HepG2 (cell line): ENCODE measurements around the gene FYTTD1. TPM values are rescaled to one million over a fixed set of nuclear protein-coding genes. Genes with fewer than 3 reads are reported as not detected.
"Not testable (repeated sequence)": the region's sequence is repeated elsewhere in the genome, so short reads cannot be mapped to it uniquely, and the experiment has no call there.

Experiments
- ATAC-seq: fragments of 200-7000 bp; cut with Tn5 transposase; 3 replicates; pipeline ENCODE4 v1.9.1; 2020; ENCODE audit warnings: mild to moderate bottlenecking, moderate library complexity
- BruUV-seq: library from RNA; stranded (reverse); fragments of 400-500 nt; replicated peaks from 2 replicates; lab custom pipeline; 2021; lab: Mats Ljungman, UMichigan
- CTCF ChIA-PET: fragments of 300-600 bp; formaldehyde crosslinking; extraction: SDS; loops from one replicate; lab custom pipeline; 2021; ENCODE audit warnings: low total read pairs, inconsistent platforms, low intra/inter-chr PET ratio; lab: Yijun Ruan, JAX
- POLR2A ChIA-PET: fragments of 350-600 bp; sonication (Branson Sonifier 250); formaldehyde crosslinking; loops from one replicate; lab custom pipeline; 2020; ENCODE audit warnings: antibody characterized with exemption, inconsistent platforms; lab: Yijun Ruan, JAX
- DNase-seq: peaks from one replicate; pipeline ENCODE4 v3.0.0-alpha.2; 2015; ENCODE audit warnings: low spot score
- FAIRE-seq: peaks from 3 replicates; lab custom pipeline; 2011; peaks lifted over from hg19 to GRCh38; lab: Jason Lieb, UNC
- H2AFZ ChIP-seq: one replicate; pipeline ENCODE4 v1.6.1; 2011; ENCODE audit warnings: low read length, inconsistent platforms
- H3K27ac ChIP-seq: fragments of 300-600 bp; 3 replicates; pipeline ENCODE4 v1.8.0; 2011; ENCODE audit warnings: mixed run types, mild to moderate bottlenecking, mixed read lengths, low read length, inconsistent platforms; ENCODE audit not compliant: insufficient read depth; ENCODE audit errors: extremely low read length
- H3K27me3 ChIP-seq, 2 experiments: fragments of 200-600 bp in 1 of 2; 2 replicates in 1 of 2; 3 replicates in 1 of 2; pipeline versions ENCODE4 v1.6.0 to v1.8.0; 2011; ENCODE audit warnings: low read length in 2 of 2, mild to moderate bottlenecking in 2 of 2, moderate library complexity in 2 of 2, inconsistent platforms in 1 of 2; ENCODE audit not compliant: insufficient read depth in 2 of 2, control insufficient read depth in 1 of 2
- H3K36me3 ChIP-seq, 2 experiments: fragments of 200-600 bp in 1 of 2; replicated peaks in 1 of 2; 2 replicates in 1 of 2; 3 replicates in 1 of 2; pipeline versions ENCODE4 v1.5.1 to v1.8.0; 2011; ENCODE audit warnings: low read length in 2 of 2, inconsistent platforms in 1 of 2; ENCODE audit not compliant: insufficient read depth in 2 of 2, control insufficient read depth in 1 of 2
- H3K4me1 ChIP-seq: 2 replicates; pipeline ENCODE4 v1.5.1; 2012; ENCODE audit warnings: low read length, inconsistent platforms; ENCODE audit not compliant: insufficient read depth
- H3K4me2 ChIP-seq: 2 replicates; pipeline ENCODE4 v1.6.0; 2011; ENCODE audit warnings: low read depth, low read length, inconsistent platforms
- H3K4me3 ChIP-seq, 3 experiments: fragments of 200-600 bp in 1 of 3; sonication (generic), shearing (Covaris generic) in 1 of 3; replicated peaks in 1 of 3; 2 replicates each; pipeline ENCODE4 v1.5.1; 2011 to 2016; ENCODE audit warnings: low read length in 3 of 3, inconsistent platforms in 2 of 3, low read depth in 2 of 3, mild to moderate bottlenecking in 2 of 3, control low read depth in 1 of 3, mixed read lengths in 1 of 3; ENCODE audit not compliant: insufficient read depth in 1 of 3
- H3K79me2 ChIP-seq: one replicate; pipeline ENCODE4 v1.6.1; 2011; ENCODE audit warnings: low read length, inconsistent platforms; ENCODE audit not compliant: insufficient read depth
- H3K9ac ChIP-seq: 2 replicates; pipeline ENCODE4 v1.6.0; 2011; ENCODE audit warnings: mild to moderate bottlenecking, low read depth, low read length, inconsistent platforms; ENCODE audit not compliant: insufficient read depth
- H3K9me3 ChIP-seq: 2 replicates; pipeline ENCODE4 v1.5.1; 2012; ENCODE audit warnings: mild to moderate bottlenecking, low read length
- H4K20me1 ChIP-seq: 2 replicates; pipeline ENCODE4 v1.6.0; 2011; ENCODE audit warnings: inconsistent platforms, mild to moderate bottlenecking, low read length, moderate library complexity; ENCODE audit not compliant: insufficient read depth
- ADNP ChIP-seq: sonication (generic); formaldehyde crosslinking; IDR thresholded peaks from 2 replicates; pipeline ENCODE4 v1.4.0; 2020; ENCODE audit warnings: missing genetic modification reagents
- CENPX ChIP-seq: sonication (generic); formaldehyde crosslinking; IDR thresholded peaks from 2 replicates; pipeline ENCODE4 v1.9.0; 2021; ENCODE audit warnings: mild to moderate bottlenecking, missing genetic modification reagents, moderate library complexity
- JDP2 ChIP-seq: sonication (generic); formaldehyde crosslinking; IDR thresholded peaks from 2 replicates; pipeline ENCODE4 v1.8.1; 2022; ENCODE audit warnings: missing genetic modification reagents, borderline replicate concordance
- RELA ChIP-seq: sonication (generic); formaldehyde crosslinking; IDR thresholded peaks from 2 replicates; pipeline ENCODE4 v1.4.0; 2020; ENCODE audit warnings: missing genetic modification reagents
- ZBTB39 ChIP-seq: sonication (generic); formaldehyde crosslinking; IDR thresholded peaks from 2 replicates; pipeline ENCODE4 v1.5.0; 2020; ENCODE audit warnings: missing genetic modification reagents
- WGBS: methylation state at CpG from one replicate; pipeline ENCODE4 v1.1.6; 2017; ENCODE audit warnings: low lambda C conversion rate; 5-methylcytosine and 5-hydroxymethylcytosine counted together
- in situ Hi-C: cut with HindIII; loops from 2 replicates; pipeline ENCODE4 v1.10.0; 2017; ENCODE audit warnings: low pct_unique_long_range_greater_than_20kb; ENCODE audit not compliant: extremely low pct_ligation_motif_present
- intact Hi-C: fragments of 100-400 bp; cut with micrococcal nuclease; formaldehyde crosslinking; loops from one replicate; pipeline ENCODE4 v1.10.0; 2022; ENCODE audit not compliant: unreplicated experiment
- polyA plus RNA-seq, 8 experiments: library from polyadenylated mRNA; depleted of rRNA in 3 of 8; stranded (reverse) in 7 of 8; unstranded in 1 of 8; fragments of >200 nt; fragmentation: Illumina TruSeq in 4 of 8; extraction: Trizol in 4 of 8; gene quantifications; 2 replicates each; pipeline versions ENCODE4 v1.2.1 to v1.2.3, GENCODE V29; 2011 to 2016; ENCODE audit warnings: low read depth in 4 of 8, missing spikeins in 1 of 8, mixed read lengths in 1 of 8; ENCODE audit not compliant: insufficient read depth in 1 of 8
- total RNA-seq, 5 experiments: library from RNA; depleted of rRNA; stranded (reverse); fragments of >200 nt; fragmentation: Illumina TruSeq; extraction: Trizol; gene quantifications; 2 replicates each; pipeline ENCODE4 v1.2.3, GENCODE V29; 2016; ENCODE audit warnings: low read depth in 1 of 5

Gene FYTTD1
- total and polyA plus RNA-seq, 2 of the 13 experiments (the other 11 are each of a cell fraction or from before 2014, with no cell fraction given): 6.5 to 28.8 TPM

GRCh38 chr3:197722734-197723133 lies 26.9 kb upstream of the FYTTD1 start:
- Histone ChIP-seq H3K9ac (no peak overlapping the region), H3K4me1 (peaks cover 11% of the 10 kb centered on the region; the same call in 1 of the 2 replicates), H4K20me1 (no peaks in the 10 kb centered on the region), H3K27ac (no peak overlapping the region), H3K4me3 (no peak overlapping the region), H3K36me3 (no peaks in the 10 kb centered on the region), H3K27me3 (no peaks in the 10 kb centered on the region), H2AFZ (no peak overlapping the region), H3K4me2 (no peak overlapping the region), H3K79me2 (peaks cover 3% of the 10 kb centered on the region), H3K9me3 (no peaks in the 10 kb centered on the region)
- intact Hi-C loops: no loop called here
- in situ Hi-C loops: no loop called here
- DNase-seq: no peak
- whole genome bisulfite sequencing: 97% methylated on average over 2 of the region's 2 CpGs
- no peak for TF ChIP-seq ADNP (CRISPR knock-in tag)
- TF ChIP-seq RELA (CRISPR knock-in tag): no peak
- TF ChIP-seq ZBTB39 (CRISPR knock-in tag): no peak
- TF ChIP-seq CENPX (CRISPR knock-in tag): no peak
- TF ChIP-seq JDP2 (CRISPR knock-in tag): no peak
- ATAC-seq: no peak
- FAIRE-seq: no peak
- no TSS peak for BruUV-seq
- ChIA-PET CTCF (no interaction called here), POLR2A (no interaction called here)

- H3K9ac ChIP-seq, H3K36me3 ChIP-seq, DNase-seq, H3K4me1 ChIP-seq, in situ Hi-C loops, H3K27me3 ChIP-seq, BruUV-seq, H3K4me3 ChIP-seq, POLR2A ChIA-PET, FAIRE-seq, H4K20me1 ChIP-seq, H3K27ac ChIP-seq, ATAC-seq, H3K9me3 ChIP-seq, H2AFZ ChIP-seq, H3K4me2 ChIP-seq, H3K79me2 ChIP-seq, CTCF ChIA-PET, intact Hi-C loops: not testable (repeated sequence)
- WGBS: 100% methylated on average over 3 of the region's 3 CpGs
These were observed 21.8 kb upstream of the FYTTD1 start for GRCh38 chr3:197727878-197728277.
